Prostate gland (tissue), 2 donors: ENCODE results near the gene HOXA5.

Experiments
- CTCF ChIP-seq, 4 experiments: fragments of 200-600 bp in 2 of 4; fragments of 450-650 bp in 2 of 4; sonication (generic) in 2 of 4; IDR thresholded peaks; 1 replicate in 3 of 4; 2 replicates in 1 of 4; pipeline ENCODE4 v1.5.1; 2016 to 2019; ENCODE audit warnings: antibody characterized with exemption in 4 of 4, mild to moderate bottlenecking in 2 of 4, moderate library complexity in 2 of 4
- POLR2A ChIP-seq: fragments of 450-650 bp; IDR thresholded peaks from one replicate; pipeline ENCODE4 v1.6.1; 2016; ENCODE audit warnings: antibody characterized with exemption, mild to moderate bottlenecking
- POLR2AphosphoS5 ChIP-seq: sonication (generic); formaldehyde crosslinking; IDR thresholded peaks from one replicate; pipeline ENCODE4 v1.6.1; 2017; ENCODE audit warnings: antibody characterized with exemption

- no peak for TF ChIP-seq POLR2AphosphoS5
- no peak for TF ChIP-seq CTCF (IDR thresholded peaks at IDR 0.05)
- no peak for TF ChIP-seq POLR2A
These were observed 17.5 kb downstream of the HOXA5 start for GRCh38 chr7:27125986-27126394.
